Stomach smooth muscle (tissue), 2 donors: ENCODE measurements around the gene ERBIN.

Source experiments
- H3K27ac ChIP-seq: one replicate; pipeline ENCODE4 v1.7.0; 2013; ENCODE audit warnings: mild to moderate bottlenecking, low read length, inconsistent platforms
- H3K27me3 ChIP-seq, 2 donors: one replicate each; pipeline ENCODE4 v1.7.0; 2013; ENCODE audit warnings: low read length in 2 of 2; ENCODE audit not compliant: insufficient read depth in 2 of 2, control insufficient read depth in 1 of 2
- H3K36me3 ChIP-seq, 2 donors: one replicate each; pipeline ENCODE4 v1.7.0; 2013; ENCODE audit warnings: low read length in 2 of 2; ENCODE audit not compliant: control insufficient read depth in 2 of 2, insufficient read depth in 2 of 2
- H3K4me1 ChIP-seq: one replicate; pipeline ENCODE4 v1.7.0; 2013; ENCODE audit warnings: low read length; ENCODE audit not compliant: control insufficient read depth, insufficient read depth
- H3K4me3 ChIP-seq, 2 donors: one replicate each; pipeline ENCODE4 v1.7.0; 2013; ENCODE audit warnings: low read length in 2 of 2
- H3K9ac ChIP-seq, 2 donors: one replicate each; pipeline ENCODE4 v1.7.0; 2013; ENCODE audit warnings: low read length in 2 of 2, mild to moderate bottlenecking in 1 of 2
- H3K9me3 ChIP-seq, 2 donors: one replicate each; pipeline ENCODE4 v1.7.0; 2013; ENCODE audit warnings: low read length in 2 of 2; ENCODE audit not compliant: control insufficient read depth in 2 of 2
- donor health status: healthy.
- donor health status: Pancreatic carcinoma.

The ERBIN gene

GRCh38 chr5:65893749-65894430, 32.5 kb upstream of the ERBIN start:
- no peak overlapping the region for H3K9ac ChIP-seq
- no peaks in the 10 kb centered on the region for H3K9me3 ChIP-seq
- no peaks in the 10 kb centered on the region for H3K36me3 ChIP-seq
- no peaks in the 10 kb centered on the region for H3K4me1 ChIP-seq
- H3K27ac ChIP-seq: no peak overlapping the region
- H3K27me3 ChIP-seq: no peaks in the 10 kb centered on the region
- H3K4me3 ChIP-seq: no peak overlapping the region

GRCh38 chr5:65895891-65896290, 30.5 kb upstream of the ERBIN start:
- H3K4me3 ChIP-seq: no peak overlapping the region
- no peaks in the 10 kb centered on the region for H3K9me3 ChIP-seq
- H3K27me3 ChIP-seq: no peaks in the 10 kb centered on the region
- no peaks in the 10 kb centered on the region for H3K36me3 ChIP-seq
- no peaks in the 10 kb centered on the region for H3K4me1 ChIP-seq
- H3K9ac ChIP-seq: no peak overlapping the region
- no peak overlapping the region for H3K27ac ChIP-seq

GRCh38 chr5:65900746-65901145, 25.6 kb upstream of the ERBIN start:
- H3K27me3 ChIP-seq: no peaks in the 10 kb centered on the region
- H3K9me3 ChIP-seq: no peaks in the 10 kb centered on the region
- H3K9ac ChIP-seq: no peak overlapping the region
- H3K4me3 ChIP-seq: no peak overlapping the region
- no peak overlapping the region for H3K27ac ChIP-seq
- no peaks in the 10 kb centered on the region for H3K36me3 ChIP-seq
- no peaks in the 10 kb centered on the region for H3K4me1 ChIP-seq

GRCh38 chr5:65902104-65902503, 24.3 kb upstream of the ERBIN start:
- Histone ChIP-seq H3K9me3 (no peaks in the 10 kb centered on the region), H3K9ac (no peak overlapping the region), H3K4me1 (no peaks in the 10 kb centered on the region), H3K36me3 (no peaks in the 10 kb centered on the region), H3K27me3 (no peaks in the 10 kb centered on the region), H3K27ac (no peak overlapping the region), H3K4me3 (no peak overlapping the region)

GRCh38 chr5:65903581-65903980, 22.8 kb upstream of the ERBIN start:
- Histone ChIP-seq H3K27ac (no peak overlapping the region), H3K4me3 (no peak overlapping the region), H3K4me1 (no peaks in the 10 kb centered on the region), H3K36me3 (no peaks in the 10 kb centered on the region), H3K9me3 (no peaks in the 10 kb centered on the region), H3K27me3 (no peaks in the 10 kb centered on the region), H3K9ac (no peak overlapping the region)

GRCh38 chr5:65906256-65906655, 20.1 kb upstream of the ERBIN start:
- Histone ChIP-seq H3K4me3 (no peak overlapping the region), H3K36me3 (no peaks in the 10 kb centered on the region), H3K4me1 (no peaks in the 10 kb centered on the region), H3K27me3 (no peaks in the 10 kb centered on the region), H3K27ac (no peak overlapping the region), H3K9me3 (no peaks in the 10 kb centered on the region), H3K9ac (no peak overlapping the region)

GRCh38 chr5:65907135-65907534, 19.2 kb upstream of the ERBIN start:
- H3K4me3 ChIP-seq: no peak overlapping the region
- no peak overlapping the region for H3K27ac ChIP-seq

GRCh38 chr5:65910711-65911110, 15.7 kb upstream of the ERBIN start:
- Histone ChIP-seq H3K4me1 (no peaks in the 10 kb centered on the region), H3K36me3 (no peaks in the 10 kb centered on the region), H3K9ac (no peak overlapping the region), H3K27me3 (no peaks in the 10 kb centered on the region), H3K27ac (no peak overlapping the region), H3K4me3 (no peak overlapping the region), H3K9me3 (no peaks in the 10 kb centered on the region)

More at GRCh38 chr5:65907135-65907534, 19.2 kb upstream of the ERBIN start:
- Histone ChIP-seq H3K36me3 (no peaks in the 10 kb centered on the region), H3K27me3 (no peaks in the 10 kb centered on the region), H3K4me1 (no peaks in the 10 kb centered on the region), H3K9me3 (no peaks in the 10 kb centered on the region), H3K9ac (no peak overlapping the region)

GRCh38 chr5:65912311-65912710, 14.1 kb upstream of the ERBIN start:
- no peak overlapping the region for H3K4me3 ChIP-seq
- no peak overlapping the region for H3K27ac ChIP-seq
- no peaks in the 10 kb centered on the region for H3K36me3 ChIP-seq
- H3K27me3 ChIP-seq: no peaks in the 10 kb centered on the region
- H3K9me3 ChIP-seq: no peaks in the 10 kb centered on the region
- H3K9ac ChIP-seq: no peak overlapping the region
- no peaks in the 10 kb centered on the region for H3K4me1 ChIP-seq

- no peak overlapping the region for H3K27ac ChIP-seq
- no peaks in the 10 kb centered on the region for H3K36me3 ChIP-seq
- no peak overlapping the region for H3K9ac ChIP-seq
- no peaks in the 10 kb centered on the region for H3K27me3 ChIP-seq
- H3K4me1 ChIP-seq: no peaks in the 10 kb centered on the region
- no peaks in the 10 kb centered on the region for H3K9me3 ChIP-seq
- no peak overlapping the region for H3K4me3 ChIP-seq
Observed at GRCh38 chr5:65913519-65913918, 12.9 kb upstream of the ERBIN start.

GRCh38 chr5:65914641-65915196, 11.7 kb upstream of the ERBIN start:
- no peak overlapping the region for H3K9ac ChIP-seq
- no peaks in the 10 kb centered on the region for H3K4me1 ChIP-seq
- H3K27me3 ChIP-seq: no peaks in the 10 kb centered on the region
- H3K36me3 ChIP-seq: no peaks in the 10 kb centered on the region
- no peaks in the 10 kb centered on the region for H3K9me3 ChIP-seq
- no peak overlapping the region for H3K27ac ChIP-seq
- no peak overlapping the region for H3K4me3 ChIP-seq
